ENCODE results near the gene CYTH1.

GRCh38 chr17:78793968-78794367, 11.9 kb upstream of the CYTH1 start:
- TF ChIP-seq CTCF (IDR thresholded peaks at IDR 0.05; ENCODE audit: insufficient read depth, low read depth, low read length) (no peak), EZH2 (IDR thresholded peaks at IDR 0.05; ENCODE audit: insufficient read depth, low read length) (no peak)

Data from astrocyte (in vitro differentiated cells and primary cell).